Stimulated activated naive B cell treated with anti-CD40 and anti-IgM and Interleukin-4, amounts not matched to agents 10 μg/mL and 1 μg/mL and 100 μg/mL, for 72 hours (primary cell): ENCODE results near the gene USP30.
A peak's percentile ranks its signal among the peaks of the same experiment; 100 is the strongest.

ENCODE experiments used
- ATAC-seq, 2 donors: fragments of 150-1000 bp; cut with Tn5 transposase; replicated peaks; 2 replicates each; pipeline ENCODE4 v1.10.0; 2021; ENCODE audit warnings: moderate library complexity in 1 of 2
- DNase-seq: peaks from one replicate; pipeline ENCODE4 v3.0.0; 2021
- H3K27ac Mint-ChIP-seq: one replicate; pipeline ENCODE4 v1.8.0; 2022; ENCODE audit warnings: mild to moderate bottlenecking, mixed read lengths
- H3K27me3 Mint-ChIP-seq, 2 donors: one replicate each; pipeline ENCODE4 v1.8.0; 2022; ENCODE audit warnings: mixed read lengths in 2 of 2
- H3K36me3 Mint-ChIP-seq, 2 donors: one replicate each; pipeline ENCODE4 v1.8.0; 2022; ENCODE audit warnings: mixed read lengths in 2 of 2, mild to moderate bottlenecking in 1 of 2
- H3K4me1 Mint-ChIP-seq, 2 donors: one replicate each; pipeline ENCODE4 v1.8.0; 2022; ENCODE audit warnings: mixed read lengths in 2 of 2, mild to moderate bottlenecking in 1 of 2
- H3K4me3 Mint-ChIP-seq, 2 donors: one replicate each; pipeline ENCODE4 v1.8.0; 2022; ENCODE audit warnings: mild to moderate bottlenecking in 2 of 2, mixed read lengths in 2 of 2, moderate library complexity in 1 of 2
- H3K9me3 Mint-ChIP-seq, 2 donors: one replicate each; pipeline ENCODE4 v1.8.0; 2022; ENCODE audit warnings: mixed read lengths in 2 of 2, mild to moderate bottlenecking in 1 of 2

The USP30 gene

DNA sequence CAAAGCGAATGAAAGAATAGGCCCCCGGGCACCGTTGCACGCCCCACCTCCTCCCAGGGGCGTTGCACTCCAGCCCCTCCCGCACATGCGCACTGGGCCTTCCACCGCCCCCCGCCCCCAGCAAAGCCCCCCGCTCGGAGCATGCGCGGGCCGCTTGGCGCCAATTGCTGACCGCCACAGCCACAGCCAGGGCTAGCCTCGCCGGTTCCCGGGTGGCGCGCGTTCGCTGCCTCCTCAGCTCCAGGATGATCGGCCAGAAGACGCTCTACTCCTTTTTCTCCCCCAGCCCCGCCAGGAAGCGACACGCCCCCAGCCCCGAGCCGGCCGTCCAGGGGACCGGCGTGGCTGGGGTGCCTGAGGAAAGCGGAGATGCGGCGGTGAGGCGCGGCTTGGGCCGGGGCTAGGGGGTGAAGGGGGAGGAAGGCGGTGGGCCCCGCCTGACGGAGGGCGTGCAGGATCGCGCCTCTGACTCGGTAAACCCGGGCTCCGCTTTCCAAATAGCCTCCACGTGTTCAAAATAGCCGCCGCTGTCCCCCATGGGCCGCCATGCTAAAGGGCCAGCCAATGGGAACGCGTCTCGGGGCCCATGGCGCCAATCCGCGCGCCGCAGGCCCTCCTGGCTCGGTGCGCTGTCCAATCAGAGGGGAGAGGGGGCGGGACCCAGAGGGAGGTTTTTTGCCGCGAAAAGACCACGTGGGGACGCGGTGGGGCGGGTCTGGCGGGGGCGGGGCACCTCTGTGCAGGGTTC lies 45.2 kb downstream of the USP30 start, which contains the start of gene UNG:
UNG (plus strand) TSS at position 163 of the 748 bp plus-strand sequence; CDS start at position 246, 83 bp downstream.
- H3K4me3 Mint-ChIP-seq = peak within 1 kb of the TSS; percentile 85 to 96
- H3K9me3 Mint-ChIP-seq = no peaks in the 10 kb centered on the region
- peaks cover 18 to 52% of the 10 kb centered on the region in 2 donors for H3K4me1 Mint-ChIP-seq
- ATAC-seq (peak; percentile 90 to 94), DNase-seq (peak; percentile 94)
- peaks cover 6 to 18% of the 10 kb centered on the region in 2 donors for H3K36me3 Mint-ChIP-seq
- H3K27me3 Mint-ChIP-seq = no peaks in the 10 kb centered on the region
- peak within 1 kb of the TSS; percentile 92 for H3K27ac Mint-ChIP-seq

DNA sequence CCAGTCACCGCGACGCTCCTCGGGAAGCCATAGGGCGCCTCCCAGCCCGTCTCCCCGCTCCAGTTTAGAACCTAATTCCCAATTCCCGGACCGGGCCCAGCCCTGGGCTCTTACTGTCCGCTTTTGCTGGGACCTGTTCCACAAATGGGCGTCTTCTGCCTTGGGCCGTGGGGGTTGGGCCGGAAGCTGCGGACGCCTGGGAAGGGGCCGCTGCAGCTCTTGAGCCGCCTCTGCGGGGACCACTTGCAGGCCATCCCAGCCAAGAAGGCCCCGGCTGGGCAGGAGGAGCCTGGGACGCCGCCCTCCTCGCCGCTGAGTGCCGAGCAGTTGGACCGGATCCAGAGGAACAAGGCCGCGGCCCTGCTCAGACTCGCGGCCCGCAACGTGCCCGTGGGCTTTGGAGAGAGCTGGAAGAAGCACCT lies 45.8 kb downstream of the USP30 start:
- Mint-ChIP-seq H3K9me3 (no peaks in the 10 kb centered on the region), H3K27me3 (no peaks in the 10 kb centered on the region), H3K27ac (peak overlapping the region; percentile 92), H3K36me3 (peaks cover 7 to 15% of the 10 kb centered on the region in 2 donors), H3K4me1 (peaks cover 14 to 46% of the 10 kb centered on the region in 2 donors), H3K4me3 (peak overlapping the region; percentile 85 to 96)
- no peak for DNase-seq
- ATAC-seq = peak; percentile 30 to 42

DNA sequence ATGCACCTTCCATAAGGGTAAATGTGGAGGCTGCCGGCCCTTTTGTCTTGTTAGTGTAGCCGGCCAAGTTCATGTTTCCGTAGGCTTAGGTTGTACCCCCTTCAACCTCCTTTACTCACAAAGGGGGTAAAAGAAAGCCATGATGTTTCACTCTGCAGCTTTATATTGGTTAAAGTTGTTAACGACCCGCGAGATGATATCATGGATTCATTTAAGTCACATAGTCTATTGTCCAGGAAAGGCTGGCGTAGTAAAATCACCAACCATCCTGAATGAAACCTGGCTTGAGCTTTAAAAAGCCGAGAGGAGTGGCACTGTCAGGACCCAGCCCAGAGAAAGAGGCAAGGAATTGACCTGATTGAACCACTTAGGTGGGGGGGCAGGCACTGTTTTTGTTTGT lies 46.3 kb downstream of the USP30 start:
- Mint-ChIP-seq H3K4me1 (peaks cover 9 to 41% of the 10 kb centered on the region in 2 donors), H3K27me3 (no peaks in the 10 kb centered on the region), H3K9me3 (no peaks in the 10 kb centered on the region), H3K4me3 (peak overlapping the region; percentile 85 to 96), H3K36me3 (peaks cover 10 to 16% of the 10 kb centered on the region in 2 donors), H3K27ac (peak overlapping the region; percentile 92)
- ATAC-seq (peak in 1 of 2 donors; percentile 2), DNase-seq (no peak)

DNA sequence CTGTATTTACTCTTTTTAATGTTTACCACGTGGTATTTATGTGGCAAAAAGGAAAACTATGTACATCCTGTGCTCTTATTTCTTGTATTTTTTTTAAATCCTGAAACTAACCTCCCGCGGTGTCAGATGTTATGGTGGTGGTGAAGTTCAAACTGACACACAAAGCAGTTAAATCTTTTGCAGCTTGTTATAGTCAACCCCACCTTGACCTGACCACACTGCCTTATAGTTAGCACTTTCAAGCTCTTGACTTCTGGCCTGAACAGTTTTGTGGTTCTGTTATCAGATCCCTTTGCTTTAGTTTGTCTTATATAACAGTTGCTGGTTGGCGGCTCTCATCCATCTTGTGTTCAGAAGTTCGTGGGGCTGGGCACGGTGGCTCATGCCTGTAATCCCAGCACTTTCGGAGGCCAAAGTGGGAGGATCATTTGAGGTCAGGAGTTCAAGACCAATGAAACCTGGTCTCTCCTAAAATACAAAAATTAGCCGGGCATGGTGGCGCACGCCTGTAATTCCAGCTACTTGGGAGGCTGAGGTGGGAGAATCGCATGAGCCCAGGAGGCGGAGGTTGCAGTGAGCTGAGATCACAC lies 47.1 kb downstream of the USP30 start:
- no peak overlapping the region for H3K4me3 Mint-ChIP-seq
- peaks cover 13 to 20% of the 10 kb centered on the region in 2 donors for H3K36me3 Mint-ChIP-seq
- ATAC-seq (no peak), DNase-seq (no peak)
- no peak overlapping the region for H3K27ac Mint-ChIP-seq
- peaks cover 7 to 33% of the 10 kb centered on the region in 2 donors for H3K4me1 Mint-ChIP-seq
- no peaks in the 10 kb centered on the region for H3K9me3 Mint-ChIP-seq
- H3K27me3 Mint-ChIP-seq = no peaks in the 10 kb centered on the region

- H3K4me1 Mint-ChIP-seq = peaks cover 7 to 33% of the 10 kb centered on the region in 2 donors
- no peak overlapping the region for H3K27ac Mint-ChIP-seq
Measured at GRCh38 chr12:109100741-109101140, 48.4 kb downstream of the USP30 start.

DNA sequence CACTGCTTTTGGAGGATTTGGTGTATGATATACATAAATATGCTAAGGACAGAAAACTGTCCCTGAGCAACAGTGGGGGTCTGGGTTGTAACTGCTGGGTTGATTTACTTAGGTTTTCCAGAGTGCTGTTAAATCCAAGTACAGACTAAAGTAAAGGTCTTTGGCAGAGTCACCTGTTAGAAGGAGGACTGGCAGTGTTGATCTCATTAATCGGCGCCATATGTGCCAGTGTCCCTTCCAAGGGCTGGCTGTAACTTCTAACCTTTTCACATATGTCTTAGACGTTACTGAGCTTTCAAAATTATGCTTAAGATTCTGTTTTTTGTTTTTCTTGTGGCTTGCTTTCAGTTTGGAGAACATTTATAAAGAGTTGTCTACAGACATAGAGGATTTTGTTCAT lies 50.1 kb downstream of the USP30 start:
- DNase-seq (no peak), ATAC-seq (no peak)
- H3K27ac Mint-ChIP-seq = no peak overlapping the region
- H3K4me1 Mint-ChIP-seq = peaks cover 7 to 30% of the 10 kb centered on the region in 2 donors
- H3K4me3 Mint-ChIP-seq = no peak overlapping the region
- H3K27me3 Mint-ChIP-seq = no peaks in the 10 kb centered on the region
- H3K36me3 Mint-ChIP-seq = peaks cover 24 to 31% of the 10 kb centered on the region in 2 donors
- H3K9me3 Mint-ChIP-seq = no peaks in the 10 kb centered on the region

More at GRCh38 chr12:109100741-109101140, 48.4 kb downstream of the USP30 start:
- ATAC-seq (no peak), DNase-seq (no peak)
- Mint-ChIP-seq H3K4me3 (no peak overlapping the region), H3K27me3 (no peaks in the 10 kb centered on the region), H3K36me3 (peaks cover 19 to 28% of the 10 kb centered on the region in 2 donors), H3K9me3 (no peaks in the 10 kb centered on the region)

- Mint-ChIP-seq H3K27me3 (no peaks in the 10 kb centered on the region), H3K4me1 (peaks cover under 1 to 6% of the 10 kb centered on the region in 2 donors), H3K27ac (no peak overlapping the region), H3K4me3 (no peak overlapping the region), H3K36me3 (peaks cover 28 to 39% of the 10 kb centered on the region in 2 donors), H3K9me3 (no peaks in the 10 kb centered on the region)
- ATAC-seq (no peak), DNase-seq (no peak)
Measured at GRCh38 chr12:109105176-109105575, 52.8 kb downstream of the USP30 start.

DNA sequence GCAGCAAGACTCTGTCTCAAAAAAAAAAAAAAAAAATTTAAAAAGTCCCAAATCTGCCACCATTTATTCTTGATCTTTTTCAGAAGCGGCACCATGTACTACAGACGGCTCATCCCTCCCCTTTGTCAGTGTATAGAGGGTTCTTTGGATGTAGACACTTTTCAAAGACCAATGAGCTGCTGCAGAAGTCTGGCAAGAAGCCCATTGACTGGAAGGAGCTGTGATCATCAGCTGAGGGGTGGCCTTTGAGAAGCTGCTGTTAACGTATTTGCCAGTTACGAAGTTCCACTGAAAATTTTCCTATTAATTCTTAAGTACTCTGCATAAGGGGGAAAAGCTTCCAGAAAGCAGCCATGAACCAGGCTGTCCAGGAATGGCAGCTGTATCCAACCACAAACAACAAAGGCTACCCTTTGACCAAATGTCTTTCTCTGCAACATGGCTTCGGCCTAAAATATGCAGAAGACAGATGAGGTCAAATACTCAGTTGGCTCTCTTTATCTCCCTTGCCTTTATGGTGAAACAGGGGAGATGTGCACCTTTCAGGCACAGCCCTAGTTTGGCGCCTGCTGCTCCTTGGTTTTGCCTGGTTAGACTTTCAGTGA lies 57.5 kb downstream of the USP30 start:
- Mint-ChIP-seq H3K36me3 (peaks cover 14 to 23% of the 10 kb centered on the region in 2 donors), H3K27ac (no peak overlapping the region), H3K4me1 (peaks cover 0 to 12% of the 10 kb centered on the region in 2 donors), H3K27me3 (no peaks in the 10 kb centered on the region), H3K9me3 (no peaks in the 10 kb centered on the region), H3K4me3 (no peak overlapping the region)
- DNase-seq (no peak), ATAC-seq (no peak)

GRCh38 chr12:109110988-109111495 lies 58.7 kb downstream of the USP30 start:
- ATAC-seq (peak; percentile 84 to 86), DNase-seq (peak; percentile 18)
- Mint-ChIP-seq H3K27ac (peak overlapping the region; percentile 42), H3K27me3 (no peaks in the 10 kb centered on the region), H3K4me1 (peaks cover 3 to 12% of the 10 kb centered on the region in 2 donors), H3K9me3 (no peaks in the 10 kb centered on the region), H3K36me3 (peaks cover 7 to 15% of the 10 kb centered on the region in 2 donors), H3K4me3 (peak overlapping the region; percentile 74 to 84)

- H3K36me3 Mint-ChIP-seq = peaks cover 4 to 10% of the 10 kb centered on the region in 2 donors
- DNase-seq (no peak), ATAC-seq (no peak)
- no peak overlapping the region for H3K4me3 Mint-ChIP-seq
- no peaks in the 10 kb centered on the region for H3K27me3 Mint-ChIP-seq
- H3K27ac Mint-ChIP-seq = no peak overlapping the region
- peaks cover 3 to 12% of the 10 kb centered on the region in 2 donors for H3K4me1 Mint-ChIP-seq
- H3K9me3 Mint-ChIP-seq = no peaks in the 10 kb centered on the region
Measured at GRCh38 chr12:109112720-109113465, 60.5 kb downstream of the USP30 start.

DNA sequence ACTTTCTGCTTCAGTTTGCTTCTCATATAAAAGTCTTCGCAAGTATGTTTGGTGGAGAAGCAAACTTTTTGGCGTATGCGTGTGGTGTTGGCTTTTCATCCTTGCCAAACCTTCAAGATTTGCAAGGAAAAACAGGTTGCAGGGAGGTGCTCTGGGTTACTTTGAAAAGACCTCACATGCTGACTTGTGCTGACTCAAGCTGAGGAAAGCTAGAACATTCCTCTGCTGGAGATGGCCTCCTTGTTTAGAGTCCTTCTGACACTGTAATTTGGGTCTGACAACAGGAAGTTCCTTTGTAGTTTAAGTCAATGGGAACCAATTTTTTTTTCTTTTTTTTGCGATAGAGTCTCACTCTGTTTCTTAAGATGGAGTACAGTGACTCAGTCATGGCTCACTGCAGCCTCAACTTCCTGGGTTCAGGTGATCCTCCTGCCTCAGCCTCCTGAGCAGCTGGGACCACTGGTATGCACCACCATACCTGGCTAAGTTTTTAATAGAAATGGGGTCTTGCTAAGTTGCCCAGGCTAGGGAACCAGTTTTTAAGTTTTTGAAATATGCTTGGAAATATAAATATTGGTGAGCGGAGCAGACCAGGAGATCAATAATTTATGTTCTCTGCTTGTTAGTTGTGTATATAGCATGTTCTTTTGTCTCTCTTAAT lies 61.4 kb downstream of the USP30 start:
- Mint-ChIP-seq H3K27me3 (no peaks in the 10 kb centered on the region), H3K27ac (no peak overlapping the region), H3K36me3 (peaks cover 3 to 7% of the 10 kb centered on the region in 2 donors), H3K9me3 (no peaks in the 10 kb centered on the region), H3K4me1 (peaks cover 3 to 12% of the 10 kb centered on the region in 2 donors), H3K4me3 (no peak overlapping the region)
- no peak for ATAC-seq
- no peak for DNase-seq

GRCh38 chr12:109114644-109115043 lies 62.3 kb downstream of the USP30 start:
- Mint-ChIP-seq H3K4me3 (no peak overlapping the region), H3K27me3 (no peaks in the 10 kb centered on the region)

DNA sequence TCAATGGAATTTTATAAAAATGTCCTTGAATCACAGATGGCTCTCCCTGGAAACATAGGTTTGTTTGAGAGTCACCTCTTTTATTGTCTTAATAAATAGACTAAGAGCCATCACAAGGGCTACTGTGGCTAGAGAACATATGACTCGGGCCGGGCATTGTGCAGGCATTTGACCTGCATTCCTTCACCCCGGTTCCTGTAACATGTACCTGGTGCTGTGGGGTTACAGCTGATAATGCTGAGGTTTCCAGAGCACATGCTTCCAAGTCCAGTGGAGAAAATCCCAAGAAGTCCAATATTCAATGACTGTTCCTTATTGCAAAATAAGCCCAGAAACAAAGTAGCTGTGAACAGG lies 63.0 kb downstream of the USP30 start:
- no peaks in the 10 kb centered on the region for H3K9me3 Mint-ChIP-seq
- no peak for DNase-seq
- ATAC-seq = no peak

More at GRCh38 chr12:109114644-109115043, 62.3 kb downstream of the USP30 start:
- H3K36me3 Mint-ChIP-seq = peaks cover 0 to 4% of the 10 kb centered on the region in 2 donors
- H3K4me1 Mint-ChIP-seq = peaks cover 3 to 12% of the 10 kb centered on the region in 2 donors
- DNase-seq (no peak), ATAC-seq (no peak)
- no peaks in the 10 kb centered on the region for H3K9me3 Mint-ChIP-seq
- H3K27ac Mint-ChIP-seq = no peak overlapping the region

More for the DNA sequence above, 63.0 kb downstream of the USP30 start:
- peaks cover 3 to 12% of the 10 kb centered on the region in 2 donors for H3K4me1 Mint-ChIP-seq
- H3K36me3 Mint-ChIP-seq = peaks cover 0 to 2% of the 10 kb centered on the region in 2 donors
- H3K27me3 Mint-ChIP-seq = no peaks in the 10 kb centered on the region
- H3K4me3 Mint-ChIP-seq = no peak overlapping the region
- H3K27ac Mint-ChIP-seq = no peak overlapping the region
